ENCODE data around the gene CDK13. TPM values are rescaled to one million over a fixed set of nuclear protein-coding genes. Genes with fewer than 3 reads are reported as not detected.

Gene CDK13
- total RNA-seq, 2 donors from 2014 or later, result 34.7 to 37.7 TPM

GRCh38 chr7:40122940-40123254 lies 172.8 kb downstream of the CDK13 start:
- no peak for TF ChIP-seq CTCF (IDR thresholded peaks at IDR 0.05)
- Histone ChIP-seq H3K36me3 (no peaks in the 10 kb centered on the region), H3K27me3 (no peaks in the 10 kb centered on the region), H3K9me3 (no peaks in the 10 kb centered on the region), H3K27ac (no peak overlapping the region), H3K4me1 (no peaks in the 10 kb centered on the region), H3K4me3 (no peak overlapping the region)
- DNase-seq (ENCODE audit: low spot score), result no peak

- Histone ChIP-seq H3K27ac (peak overlapping the region; percentile 85 to 91), H3K36me3 (no peaks in the 10 kb centered on the region), H3K4me1 (peaks cover 0 to 19% of the 10 kb centered on the region in 2 donors), H3K4me3 (peak overlapping the region; percentile 71 to 86), H3K9me3 (no peaks in the 10 kb centered on the region), H3K27me3 (no peaks in the 10 kb centered on the region)
- DNase-seq (ENCODE audit: low spot score), result no peak
- TF ChIP-seq CTCF (IDR thresholded peaks at IDR 0.05), result no peak
These were observed 183.7 kb downstream of the CDK13 start for GRCh38 chr7:40133561-40134427.

- Histone ChIP-seq H3K4me3 (peak within 1 kb of the TSS; percentile 71 to 86), H3K36me3 (no peaks in the 10 kb centered on the region), H3K27me3 (no peaks in the 10 kb centered on the region), H3K27ac (peak within 1 kb of the TSS; percentile 85 to 91), H3K4me1 (peaks cover 0 to 19% of the 10 kb centered on the region in 2 donors), H3K9me3 (no peaks in the 10 kb centered on the region)
- peak; percentile 90 for DNase-seq (ENCODE audit: low spot score)
- peak; percentile 98 to 99 for TF ChIP-seq CTCF (IDR thresholded peaks at IDR 0.05)
These were observed 184.6 kb downstream of the CDK13 start, which contains the start of the genes MPLKIP and SUGCT for GRCh38 chr7:40134428-40135316. Gene MPLKIP, minus strand, starts transcription at chr7:40134622. Its CDS starts 55 bp downstream, at chr7:40134567. Gene SUGCT, plus strand, starts transcription at chr7:40135005.

- Histone ChIP-seq H3K9me3 (no peaks in the 10 kb centered on the region), H3K4me1 (peaks cover 0 to 19% of the 10 kb centered on the region in 2 donors), H3K27me3 (no peaks in the 10 kb centered on the region), H3K36me3 (no peaks in the 10 kb centered on the region), H3K27ac (peak overlapping the region; percentile 85 to 91), H3K4me3 (peak overlapping the region; percentile 71 to 86)
- no peak for DNase-seq (ENCODE audit: low spot score)
- no peak for TF ChIP-seq CTCF (IDR thresholded peaks at IDR 0.05)
These were observed 185.2 kb downstream of the CDK13 start for GRCh38 chr7:40135317-40135610.

GRCh38 chr7:40137563-40137962 lies 187.5 kb downstream of the CDK13 start:
- DNase-seq (ENCODE audit: low spot score), result no peak
- no peak overlapping the region for H3K4me3 ChIP-seq
- H3K9me3 ChIP-seq, result no peaks in the 10 kb centered on the region
- no peaks in the 10 kb centered on the region for H3K27me3 ChIP-seq
- no peaks in the 10 kb centered on the region for H3K36me3 ChIP-seq
- TF ChIP-seq CTCF (IDR thresholded peaks at IDR 0.05), result no peak
- H3K4me1 ChIP-seq, result peaks cover 0 to 9% of the 10 kb centered on the region in 2 donors
- H3K27ac ChIP-seq, result no peak overlapping the region
